Urothelium cell line (cell line): ENCODE data around the gene DOCK3.
A peak's percentile ranks its signal among the peaks of the same experiment; 100 is the strongest.

Experiments
- DNase-seq: peaks from one replicate; pipeline ENCODE4 v3.0.0; 2011; ENCODE audit warnings: low spot score, mixed read lengths
- FAIRE-seq: peaks from 2 replicates; lab custom pipeline; 2011; peaks lifted over from hg19 to GRCh38; lab: Jason Lieb, UNC

DOCK3 gene

GRCh38 chr3:50674349-50675178, at the start of gene DOCK3:
Gene DOCK3, plus strand, starts transcription at chr3:50674927. Its CDS starts 337 bp downstream, at chr3:50675264.
- DNase-seq: peak; percentile 61
- FAIRE-seq: no peak

GRCh38 chr3:50625231-50626182, 49.2 kb upstream of the DOCK3 start:
- DNase-seq: no peak
- peak; percentile 17 for FAIRE-seq

- DNase-seq: no peak
- FAIRE-seq: no peak
These were observed 48.3 kb upstream of the DOCK3 start for GRCh38 chr3:50626401-50626800.

GRCh38 chr3:50627407-50628051, 47.2 kb upstream of the DOCK3 start:
- peak; percentile 81 for DNase-seq
- peak; percentile 88 for FAIRE-seq

GRCh38 chr3:50628601-50629000, 46.1 kb upstream of the DOCK3 start:
- FAIRE-seq: no peak
- DNase-seq: no peak

- FAIRE-seq (no peak), DNase-seq (no peak)
These were observed 44.3 kb upstream of the DOCK3 start for GRCh38 chr3:50630394-50630793.

GRCh38 chr3:50630877-50631276, 43.9 kb upstream of the DOCK3 start:
- DNase-seq: no peak
- no peak for FAIRE-seq

GRCh38 chr3:50632450-50632849, 42.3 kb upstream of the DOCK3 start:
- DNase-seq: no peak
- no peak for FAIRE-seq

GRCh38 chr3:50633230-50633790, 41.4 kb upstream of the DOCK3 start:
- DNase-seq (no peak), FAIRE-seq (no peak)

- no peak for FAIRE-seq
- no peak for DNase-seq
These were observed 39.7 kb upstream of the DOCK3 start for GRCh38 chr3:50635066-50635465.

GRCh38 chr3:50637011-50637410, 37.7 kb upstream of the DOCK3 start:
- FAIRE-seq: no peak
- no peak for DNase-seq

GRCh38 chr3:50637945-50638344, 36.8 kb upstream of the DOCK3 start:
- DNase-seq: no peak
- no peak for FAIRE-seq

- FAIRE-seq (peak; percentile 55), DNase-seq (peak; percentile 50)
These were observed 35.7 kb upstream of the DOCK3 start for GRCh38 chr3:50639055-50639494.

GRCh38 chr3:50642382-50642781, 32.3 kb upstream of the DOCK3 start:
- DNase-seq (no peak), FAIRE-seq (no peak)

GRCh38 chr3:50644561-50644960, 30.2 kb upstream of the DOCK3 start:
- DNase-seq (no peak), FAIRE-seq (no peak)

GRCh38 chr3:50645378-50645777, 29.3 kb upstream of the DOCK3 start:
- DNase-seq: no peak
- FAIRE-seq: no peak

- FAIRE-seq: no peak
These were observed 26.4 kb upstream of the DOCK3 start for GRCh38 chr3:50648313-50648712.

GRCh38 chr3:50648944-50649343, 25.8 kb upstream of the DOCK3 start:
- FAIRE-seq (no peak), DNase-seq (no peak)

More at GRCh38 chr3:50648313-50648712, 26.4 kb upstream of the DOCK3 start:
- DNase-seq: no peak

GRCh38 chr3:50649451-50649931, 25.2 kb upstream of the DOCK3 start:
- no peak for FAIRE-seq
- DNase-seq: no peak

GRCh38 chr3:50650018-50650417, 24.7 kb upstream of the DOCK3 start:
- no peak for FAIRE-seq
- DNase-seq: no peak

- no peak for DNase-seq
- FAIRE-seq: no peak
These were observed 23.3 kb upstream of the DOCK3 start for GRCh38 chr3:50651445-50651844.
